ENCODE measurements around the gene TRAF2.

TRAF2 gene

DNA sequence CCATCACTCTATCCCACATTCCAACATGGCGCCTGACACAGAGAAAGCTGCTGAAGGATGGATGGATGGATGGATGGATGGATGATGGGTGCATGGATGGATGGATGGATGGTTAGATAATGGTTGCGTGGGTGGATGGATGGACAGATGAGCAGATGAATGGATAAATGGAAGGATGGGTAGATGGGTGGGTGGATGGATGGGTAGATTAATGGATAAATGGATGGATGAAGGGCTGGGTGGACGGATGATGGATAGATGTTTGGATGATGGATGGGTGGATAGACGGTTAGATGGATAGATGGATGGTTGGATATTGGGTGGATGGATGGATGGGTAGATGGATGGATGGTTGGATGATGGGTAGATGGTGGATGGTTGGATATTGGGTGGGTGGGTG, 70.3 kb downstream of the TRAF2 start:
- H3K4me2 ChIP-seq (ENCODE audit: low read length) = no peak overlapping the region

DNA sequence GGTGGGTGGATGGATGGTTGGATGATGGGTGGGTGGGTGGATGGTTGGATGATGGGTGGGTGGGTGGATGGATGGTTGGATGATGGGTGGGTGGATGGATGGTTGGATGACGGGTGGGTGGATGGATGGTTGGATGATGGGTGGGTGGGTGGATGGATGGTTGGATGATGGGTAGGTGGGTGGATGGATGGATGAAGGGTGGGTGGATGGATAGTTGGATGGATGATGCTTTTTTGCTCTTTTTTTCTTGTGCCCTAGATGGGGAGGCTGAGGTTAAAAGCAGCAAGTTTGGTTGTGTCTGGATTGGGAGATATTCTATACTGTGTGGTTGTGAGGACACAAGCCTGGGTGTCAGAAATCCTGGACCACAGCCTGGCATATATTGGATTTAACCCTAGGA, 71.1 kb downstream of the TRAF2 start:
- H3K9me2 ChIP-seq (ENCODE audit: low read depth, low read length) = no peaks in the 10 kb centered on the region
- no peaks in the 10 kb centered on the region for H3K9me3 ChIP-seq (ENCODE audit: low read length)
- no peaks in the 10 kb centered on the region for H3K79me2 ChIP-seq (ENCODE audit: insufficient read depth, low read length)
- peaks cover 25% of the 10 kb centered on the region; the same call in 1 of the 2 replicates for H3K27me3 ChIP-seq (ENCODE audit: insufficient read depth, low read length)
- H4K20me1 ChIP-seq (ENCODE audit: insufficient read depth, low read length) = no peaks in the 10 kb centered on the region
- TF ChIP-seq EZH2 (IDR thresholded peaks at IDR 0.05; ENCODE audit: borderline replicate concordance, low read length) = no peak
- TF ChIP-seq, protein P1, sequence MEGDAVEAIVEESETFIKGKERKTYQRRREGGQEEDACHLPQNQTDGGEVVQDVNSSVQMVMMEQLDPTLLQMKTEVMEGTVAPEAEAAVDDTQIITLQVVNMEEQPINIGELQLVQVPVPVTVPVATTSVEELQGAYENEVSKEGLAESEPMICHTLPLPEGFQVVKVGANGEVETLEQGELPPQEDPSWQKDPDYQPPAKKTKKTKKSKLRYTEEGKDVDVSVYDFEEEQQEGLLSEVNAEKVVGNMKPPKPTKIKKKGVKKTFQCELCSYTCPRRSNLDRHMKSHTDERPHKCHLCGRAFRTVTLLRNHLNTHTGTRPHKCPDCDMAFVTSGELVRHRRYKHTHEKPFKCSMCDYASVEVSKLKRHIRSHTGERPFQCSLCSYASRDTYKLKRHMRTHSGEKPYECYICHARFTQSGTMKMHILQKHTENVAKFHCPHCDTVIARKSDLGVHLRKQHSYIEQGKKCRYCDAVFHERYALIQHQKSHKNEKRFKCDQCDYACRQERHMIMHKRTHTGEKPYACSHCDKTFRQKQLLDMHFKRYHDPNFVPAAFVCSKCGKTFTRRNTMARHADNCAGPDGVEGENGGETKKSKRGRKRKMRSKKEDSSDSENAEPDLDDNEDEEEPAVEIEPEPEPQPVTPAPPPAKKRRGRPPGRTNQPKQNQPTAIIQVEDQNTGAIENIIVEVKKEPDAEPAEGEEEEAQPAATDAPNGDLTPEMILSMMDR (IDR thresholded peaks at IDR 0.05; ENCODE audit: low read length) = no peak
- H3K4me1 ChIP-seq (ENCODE audit: insufficient read depth, low read length, severe bottlenecking) = no peaks in the 10 kb centered on the region
- H2AFZ ChIP-seq (ENCODE audit: low read length) = no peak overlapping the region
- no peaks in the 10 kb centered on the region for H3F3A ChIP-seq (ENCODE audit: insufficient read depth, low read length)
- H3K36me3 ChIP-seq (ENCODE audit: insufficient read depth, low read length) = no peaks in the 10 kb centered on the region
- no peak overlapping the region for H3K9ac ChIP-seq (ENCODE audit: low read length)
- no peak overlapping the region for H3K4me2 ChIP-seq (ENCODE audit: low read length)
- no peak overlapping the region for H3K4me3 ChIP-seq (ENCODE audit: low read depth, low read length, poor library complexity, severe bottlenecking)
- H3K27ac ChIP-seq (ENCODE audit: low read depth, low read length, poor library complexity, severe bottlenecking) = no peak overlapping the region

More for the DNA sequence above, 70.3 kb downstream of the TRAF2 start:
- H3K27me3 ChIP-seq (ENCODE audit: insufficient read depth, low read length) = peaks cover 25% of the 10 kb centered on the region; the same call in 1 of the 2 replicates
- TF ChIP-seq, protein P1 (IDR thresholded peaks at IDR 0.05; ENCODE audit: low read length) = no peak
- TF ChIP-seq EZH2 (IDR thresholded peaks at IDR 0.05; ENCODE audit: borderline replicate concordance, low read length) = no peak
- H3K4me1 ChIP-seq (ENCODE audit: insufficient read depth, low read length, severe bottlenecking) = no peaks in the 10 kb centered on the region
- H3K27ac ChIP-seq (ENCODE audit: low read depth, low read length, poor library complexity, severe bottlenecking) = no peak overlapping the region
- H3K9me3 ChIP-seq (ENCODE audit: low read length) = no peaks in the 10 kb centered on the region
- no peaks in the 10 kb centered on the region for H3F3A ChIP-seq (ENCODE audit: insufficient read depth, low read length)
- H4K20me1 ChIP-seq (ENCODE audit: insufficient read depth, low read length) = no peaks in the 10 kb centered on the region
- H3K9ac ChIP-seq (ENCODE audit: low read length) = no peak overlapping the region
- no peak overlapping the region for H2AFZ ChIP-seq (ENCODE audit: low read length)
- no peak overlapping the region for H3K4me3 ChIP-seq (ENCODE audit: low read depth, low read length, poor library complexity, severe bottlenecking)
- no peaks in the 10 kb centered on the region for H3K79me2 ChIP-seq (ENCODE audit: insufficient read depth, low read length)
- H3K9me2 ChIP-seq (ENCODE audit: low read depth, low read length) = no peaks in the 10 kb centered on the region
- no peaks in the 10 kb centered on the region for H3K36me3 ChIP-seq (ENCODE audit: insufficient read depth, low read length)

DNA sequence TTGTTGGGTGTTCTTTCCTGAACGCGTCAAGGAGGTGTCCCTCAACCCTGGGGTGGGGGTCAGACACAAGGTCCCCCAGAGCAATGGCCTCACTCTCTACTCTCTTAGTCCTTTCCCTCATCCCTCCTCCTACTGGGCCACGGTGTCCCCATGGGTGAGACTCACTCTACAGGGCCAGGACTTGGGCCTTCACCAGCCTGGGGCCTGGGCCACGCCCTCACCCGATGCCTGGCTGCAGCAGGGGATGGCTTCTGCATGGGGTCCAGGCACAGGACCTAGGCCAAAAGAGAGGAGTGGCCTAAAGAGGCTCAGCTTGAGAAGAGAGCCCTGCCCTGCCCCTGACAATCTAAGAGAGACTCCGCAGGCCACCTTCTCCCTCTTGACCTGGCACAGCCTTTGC, 71.6 kb downstream of the TRAF2 start:
- H3K27ac ChIP-seq (ENCODE audit: low read depth, low read length, poor library complexity, severe bottlenecking) = no peak overlapping the region

More for the DNA sequence above, 71.6 kb downstream of the TRAF2 start:
- H3K36me3 ChIP-seq (ENCODE audit: insufficient read depth, low read length) = no peaks in the 10 kb centered on the region
- TF ChIP-seq, protein P1 (IDR thresholded peaks at IDR 0.05; ENCODE audit: low read length) = no peak
- TF ChIP-seq EZH2 (IDR thresholded peaks at IDR 0.05; ENCODE audit: borderline replicate concordance, low read length) = no peak
- H3K9me2 ChIP-seq (ENCODE audit: low read depth, low read length) = no peaks in the 10 kb centered on the region
- no peak overlapping the region for H3K4me2 ChIP-seq (ENCODE audit: low read length)
- H2AFZ ChIP-seq (ENCODE audit: low read length) = no peak overlapping the region
- no peak overlapping the region for H3K9ac ChIP-seq (ENCODE audit: low read length)
- no peaks in the 10 kb centered on the region for H4K20me1 ChIP-seq (ENCODE audit: insufficient read depth, low read length)
- H3K27me3 ChIP-seq (ENCODE audit: insufficient read depth, low read length) = peaks cover 29% of the 10 kb centered on the region; the same call in 1 of the 2 replicates
- H3F3A ChIP-seq (ENCODE audit: insufficient read depth, low read length) = no peaks in the 10 kb centered on the region
- no peaks in the 10 kb centered on the region for H3K4me1 ChIP-seq (ENCODE audit: insufficient read depth, low read length, severe bottlenecking)
- H3K9me3 ChIP-seq (ENCODE audit: low read length) = no peaks in the 10 kb centered on the region
- no peaks in the 10 kb centered on the region for H3K79me2 ChIP-seq (ENCODE audit: insufficient read depth, low read length)
- H3K4me3 ChIP-seq (ENCODE audit: low read depth, low read length, poor library complexity, severe bottlenecking) = no peak overlapping the region
